ENCODE measurements around the gene SLC39A12.
"Not testable (repeated sequence)": the region's sequence is repeated elsewhere in the genome, so short reads cannot be mapped to it uniquely, and the experiment has no call there.

The SLC39A12 gene

DNA sequence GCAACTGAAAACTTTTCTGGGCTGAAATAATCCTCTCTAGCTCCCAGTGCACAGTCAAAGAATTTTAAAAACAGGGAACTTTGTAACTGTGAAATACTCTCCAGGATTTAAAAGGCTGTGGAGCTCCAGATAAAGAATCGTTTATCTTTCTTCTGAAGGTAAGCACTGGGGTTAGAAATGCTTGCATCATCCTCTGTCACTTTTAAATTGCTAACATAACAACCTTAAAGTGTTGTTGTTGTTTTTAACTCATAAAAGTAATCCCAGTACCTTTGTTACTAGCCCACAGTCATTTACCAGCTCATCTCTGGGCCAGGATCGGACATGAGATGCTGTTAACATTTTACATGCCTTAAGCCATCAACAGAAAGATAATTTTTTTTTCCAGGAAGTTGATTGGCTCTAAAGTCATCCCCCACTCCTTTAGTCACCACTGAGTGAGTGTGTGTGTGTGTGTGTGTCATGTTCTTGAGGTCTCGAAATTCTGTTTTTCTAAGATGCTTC lies at the start of gene SLC39A12:
Gene SLC39A12, plus strand, starts transcription at position 51 of the 504 bp plus-strand sequence. CDS start 1,359 bp downstream, outside the sequence.
- no peak for ATAC-seq

DNA sequence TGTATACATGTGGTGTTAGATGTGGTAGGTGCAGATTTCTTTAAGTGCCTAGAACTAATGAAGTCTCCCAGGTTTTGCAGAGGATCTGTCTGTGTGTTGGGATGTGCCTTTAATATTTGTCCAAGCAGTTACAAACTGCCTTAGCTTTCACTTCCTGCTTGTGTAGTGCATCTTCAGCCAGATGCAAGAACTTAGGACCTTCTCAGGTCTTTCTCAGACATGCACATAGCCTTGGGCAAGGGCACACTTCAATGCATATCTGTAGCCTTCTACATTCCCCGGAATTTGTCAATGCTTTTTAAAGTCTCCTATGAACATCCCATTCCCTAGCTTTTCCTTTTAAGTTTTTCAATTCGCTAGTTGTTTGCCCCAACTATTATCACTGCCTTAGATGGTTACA lies 47.2 kb upstream of the SLC39A12 start:
- ATAC-seq: no peak

- ATAC-seq: no peak
Observed at GRCh38 chr10:17905491-17905890, 46.2 kb upstream of the SLC39A12 start.

DNA sequence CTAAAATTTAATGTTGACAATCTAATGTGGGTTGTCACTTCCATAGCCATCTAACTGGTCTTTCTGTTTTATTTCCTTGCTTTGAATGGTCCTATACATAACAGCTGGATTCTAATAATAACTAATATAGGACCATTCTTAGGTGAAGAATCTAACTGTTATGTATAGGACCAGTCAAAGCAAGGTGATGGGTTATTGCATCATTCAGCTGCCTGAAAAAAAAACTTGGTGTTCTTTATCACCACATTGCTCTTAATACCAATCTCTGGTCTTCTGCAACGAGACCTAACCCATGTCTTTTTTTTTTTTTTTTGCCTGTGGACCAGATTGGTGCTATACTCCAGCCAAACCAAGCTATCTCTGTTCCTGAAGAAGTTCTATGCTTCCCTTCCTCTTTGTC lies 45.7 kb upstream of the SLC39A12 start:
- ATAC-seq: no peak

DNA sequence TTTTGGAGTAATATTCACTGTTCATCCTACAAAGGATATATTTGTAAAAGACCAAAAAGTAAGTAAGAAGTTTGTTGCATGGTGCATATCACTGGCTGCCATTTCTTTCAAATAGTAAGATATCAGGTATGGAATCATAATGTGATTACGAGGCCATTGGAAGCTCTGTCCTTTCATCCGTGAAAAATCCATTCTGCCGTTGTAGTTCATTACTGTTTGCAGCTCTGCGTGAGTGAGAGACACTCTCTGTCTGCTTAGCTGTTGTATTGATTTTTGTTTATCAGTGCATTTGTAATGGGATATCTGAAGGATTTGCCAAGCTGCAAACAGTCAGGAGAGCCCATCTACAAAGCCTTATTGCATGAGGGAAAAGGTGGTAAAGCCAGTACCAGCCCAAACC lies 44.1 kb upstream of the SLC39A12 start:
- ATAC-seq: no peak

GRCh38 chr10:17910125-17910789 lies 41.5 kb upstream of the SLC39A12 start:
- ATAC-seq: no peak

DNA sequence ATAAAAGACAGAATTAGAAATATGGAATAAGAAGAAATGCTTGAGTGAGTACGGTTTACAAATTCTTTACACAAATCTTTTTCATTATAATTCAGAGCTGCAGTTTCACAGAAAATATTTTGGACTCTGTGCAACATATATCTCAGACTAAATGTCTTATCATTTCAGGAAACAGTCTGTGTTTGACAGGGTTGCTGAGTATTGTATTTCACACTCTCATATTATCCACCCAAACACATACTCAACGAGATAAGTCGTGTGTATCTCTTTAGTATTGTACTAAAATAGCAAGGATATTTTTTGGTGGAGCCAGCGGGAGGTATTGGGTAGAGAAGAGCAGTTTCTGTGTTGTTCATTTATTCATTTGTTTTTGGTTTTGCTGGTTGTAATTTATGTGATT lies 39.0 kb upstream of the SLC39A12 start:
- no peak for ATAC-seq

GRCh38 chr10:17913604-17914003 lies 38.1 kb upstream of the SLC39A12 start:
- no peak for ATAC-seq

DNA sequence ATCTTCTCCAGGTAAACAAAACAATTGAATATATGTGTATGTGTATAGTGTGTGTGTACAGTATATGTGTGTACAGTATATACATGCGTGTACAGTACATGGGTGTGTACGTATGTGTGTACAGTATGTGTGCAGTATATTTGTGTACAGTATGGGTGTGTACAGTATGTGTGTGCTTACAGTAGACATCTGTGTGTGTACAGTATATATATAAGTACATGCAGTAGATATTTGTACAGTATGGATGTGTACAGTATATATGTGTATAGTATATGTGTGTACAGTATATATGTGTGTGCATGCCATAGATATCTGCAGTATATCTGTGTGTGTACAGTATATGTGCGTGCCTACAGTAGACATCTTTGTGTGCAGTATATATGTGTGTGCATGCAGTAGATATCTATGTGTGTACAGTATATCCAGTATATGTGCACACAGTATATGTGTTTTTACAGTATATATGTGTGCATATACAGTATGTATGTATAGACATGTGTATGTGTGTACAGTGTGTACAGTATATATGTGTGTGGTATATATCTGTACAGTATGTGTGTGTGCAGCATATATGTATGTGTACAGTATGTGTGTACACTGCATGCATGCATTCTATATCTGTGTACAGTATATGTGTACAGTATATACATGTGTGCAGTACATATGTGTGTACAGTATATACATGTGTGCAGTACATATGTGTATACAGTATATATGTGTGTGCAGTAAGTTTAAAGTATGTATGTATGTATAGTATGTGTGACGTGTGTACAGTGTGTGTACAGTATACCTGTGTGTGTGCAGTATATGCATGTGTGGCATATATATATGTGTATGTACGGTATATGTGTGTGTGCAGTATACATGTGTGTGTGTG lies 37.3 kb upstream of the SLC39A12 start:
- no peak for ATAC-seq

- ATAC-seq: no peak
Observed at GRCh38 chr10:17915181-17915580, 36.5 kb upstream of the SLC39A12 start.

DNA sequence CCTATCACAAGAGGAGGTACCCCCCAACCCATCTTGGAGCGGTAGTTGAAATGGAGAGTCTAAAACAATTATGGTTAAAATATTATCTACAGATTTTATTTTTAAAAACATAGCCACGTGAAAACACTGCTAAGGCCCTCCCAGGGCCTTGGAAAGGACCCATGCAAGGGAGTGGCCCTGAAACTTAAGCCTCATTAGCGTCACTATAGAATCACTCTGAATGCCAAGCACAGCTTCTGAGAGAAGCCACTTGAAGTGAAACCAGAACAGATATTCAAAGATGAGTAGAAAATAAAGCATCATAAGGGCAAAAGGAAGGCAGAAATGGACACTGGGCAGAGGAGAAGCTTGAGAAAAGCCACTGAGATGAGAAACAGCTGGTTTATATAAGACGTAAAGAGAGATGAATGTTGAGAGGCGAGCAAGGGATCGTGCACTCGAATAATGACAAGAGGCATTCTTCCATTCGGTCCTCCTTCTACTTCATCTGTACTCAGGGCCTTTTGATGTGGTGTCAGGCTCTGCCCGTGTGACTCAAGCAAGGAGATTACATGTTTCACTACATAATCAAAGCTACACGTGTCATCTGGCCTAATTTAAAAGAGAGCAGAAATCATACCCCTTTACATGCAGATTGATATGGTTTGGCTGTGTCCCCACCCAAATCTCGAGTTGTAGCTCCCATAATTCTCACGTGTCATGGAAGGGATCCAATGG lies 33.4 kb upstream of the SLC39A12 start:
- ATAC-seq: peak in 1 of 2 donors; percentile 36

GRCh38 chr10:17921378-17921777 lies 30.3 kb upstream of the SLC39A12 start:
- no peak for ATAC-seq

DNA sequence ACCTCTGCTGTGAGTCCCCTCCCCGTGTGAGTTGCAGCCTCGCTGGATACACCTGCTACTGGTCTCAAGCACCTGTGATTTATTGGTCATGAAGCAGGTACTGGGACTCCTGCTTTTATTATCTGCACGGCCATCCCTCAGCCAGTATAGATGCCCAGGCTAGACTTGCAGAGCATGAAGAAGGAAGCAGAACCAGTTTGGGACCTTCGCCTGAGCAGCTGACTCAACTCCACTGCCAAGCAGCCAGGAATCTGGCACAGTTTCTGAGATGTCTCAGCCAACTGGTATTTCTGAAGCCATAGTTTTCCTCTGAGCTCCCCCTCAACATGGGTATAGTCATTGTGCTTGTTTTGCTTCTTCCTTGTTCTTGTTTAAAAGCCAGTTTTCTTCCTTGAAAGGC lies 28.0 kb upstream of the SLC39A12 start:
- ATAC-seq: no peak

DNA sequence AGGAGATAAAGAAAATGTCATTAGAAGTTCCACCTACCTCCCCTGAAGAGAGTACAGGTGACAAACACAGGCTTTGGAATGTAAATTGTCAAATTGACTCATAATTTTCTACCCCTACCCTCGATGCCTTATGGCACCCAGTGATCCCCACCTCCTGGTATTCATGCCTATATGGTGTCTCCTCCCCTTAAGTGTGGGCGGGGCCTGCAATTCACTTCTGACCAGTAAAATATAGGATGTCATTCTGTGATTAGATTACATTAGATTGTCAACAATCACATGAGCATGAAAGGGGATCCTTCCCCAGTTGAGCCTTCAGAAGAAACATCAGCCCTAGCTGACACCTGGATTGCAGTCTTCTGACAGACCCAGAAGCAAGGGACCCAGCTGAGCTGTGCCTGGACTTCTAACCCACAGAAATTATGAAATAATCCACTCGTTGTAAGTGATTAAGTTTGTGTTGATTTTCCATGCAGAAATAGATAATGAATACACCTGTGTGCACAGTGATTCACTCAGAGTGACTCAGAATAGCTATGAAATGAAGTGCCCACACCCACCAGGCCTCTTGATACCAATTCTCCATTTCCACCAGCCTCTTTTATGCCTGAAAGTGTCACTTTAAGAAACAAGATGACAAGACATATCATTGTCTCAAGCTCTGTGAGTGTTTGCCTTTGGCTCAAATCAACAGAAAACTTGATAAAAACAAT lies 8.5 kb upstream of the SLC39A12 start:
- ATAC-seq: no peak

- ATAC-seq: not testable (repeated sequence)
Observed at GRCh38 chr10:17950269-17950668, 1.4 kb upstream of the SLC39A12 start.

- ATAC-seq: no peak
Observed at GRCh38 chr10:17950726-17951125, 992 bp upstream of the SLC39A12 start.

DNA sequence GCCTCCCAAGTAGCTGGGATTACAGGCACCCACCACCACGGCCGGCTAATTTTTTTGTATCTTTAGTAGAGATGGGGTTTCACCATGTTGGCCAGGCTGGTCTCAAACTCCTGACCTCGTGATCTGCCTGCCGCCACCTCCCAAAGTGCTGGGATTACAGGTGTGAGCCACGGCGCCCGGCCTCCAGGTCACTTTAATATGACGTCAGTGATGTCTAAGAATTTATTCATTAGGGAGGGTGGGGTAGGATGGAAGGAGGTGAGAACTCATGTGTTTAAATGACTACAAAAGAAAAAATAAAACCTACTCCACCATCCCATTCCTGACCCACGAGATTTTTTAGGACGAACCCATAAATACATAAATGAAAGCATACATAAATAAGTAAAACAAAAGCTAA lies 2.7 kb downstream of the SLC39A12 start:
- ATAC-seq: not testable (repeated sequence)

- no peak for ATAC-seq
Observed at GRCh38 chr10:17954861-17955260, 3.1 kb downstream of the SLC39A12 start.

DNA sequence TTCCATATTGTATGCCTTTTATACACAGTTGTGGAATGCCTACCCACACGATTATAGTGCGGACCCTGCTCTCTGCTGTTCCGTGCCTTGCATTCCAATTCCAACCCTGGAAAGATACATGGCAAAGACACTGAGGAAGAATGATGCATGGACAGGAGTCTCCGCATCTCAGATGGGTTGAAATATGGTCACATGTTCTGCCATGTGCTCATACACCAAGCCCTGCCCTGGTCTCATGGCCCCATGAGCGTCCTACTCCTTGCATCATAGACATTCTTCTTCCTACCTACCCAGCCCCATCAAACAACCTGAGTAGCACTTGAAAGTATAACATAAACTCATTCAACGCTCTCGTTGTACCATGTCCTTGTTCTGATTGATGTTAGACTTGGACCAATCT lies 6.3 kb downstream of the SLC39A12 start:
- ATAC-seq: no peak

- ATAC-seq: no peak
Observed at GRCh38 chr10:17959870-17960269, 8.2 kb downstream of the SLC39A12 start.

DNA sequence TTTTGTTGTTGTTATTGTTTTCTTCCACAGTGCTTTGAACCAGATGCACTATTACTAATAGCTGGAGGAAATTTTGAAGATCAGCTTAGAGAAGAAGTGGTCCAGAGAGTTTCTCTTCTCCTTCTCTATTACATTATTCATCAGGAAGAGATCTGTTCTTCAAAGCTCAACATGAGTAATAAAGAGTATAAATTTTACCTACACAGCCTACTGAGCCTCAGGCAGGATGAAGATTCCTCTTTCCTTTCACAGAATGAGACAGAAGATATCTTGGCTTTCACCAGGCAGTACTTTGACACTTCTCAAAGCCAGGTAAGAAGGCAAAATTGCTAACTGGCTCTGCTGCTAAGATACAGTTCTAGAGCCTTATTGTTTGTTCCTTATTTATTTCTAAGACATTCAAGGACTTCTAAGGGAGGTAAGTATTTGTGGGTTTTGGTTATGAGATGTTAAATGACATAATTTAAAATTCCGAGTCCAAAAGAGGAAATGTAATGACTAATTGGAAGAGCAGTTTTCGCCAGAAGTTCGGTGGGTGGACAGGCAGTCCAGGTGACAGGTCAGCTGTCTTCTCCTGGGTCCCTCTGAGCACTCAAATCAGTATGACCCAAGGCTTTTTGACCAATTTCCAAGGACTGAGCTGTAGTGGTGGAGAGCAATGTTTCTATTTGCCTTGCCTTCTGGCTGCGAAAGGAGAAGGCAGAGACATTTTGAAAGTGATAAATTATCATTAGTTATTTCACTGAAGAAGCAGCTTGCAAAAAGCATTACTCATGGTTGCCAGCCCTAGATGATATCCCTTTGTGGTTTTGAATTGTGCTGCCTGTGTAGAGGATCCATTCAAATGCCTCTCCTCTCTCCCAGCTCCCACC lies 10.1 kb downstream of the SLC39A12 start:
- no peak for ATAC-seq

- ATAC-seq: no peak
Observed at GRCh38 chr10:17963431-17963830, 11.7 kb downstream of the SLC39A12 start.

Measured in activated CD4-positive, CD25-positive, alpha-beta regulatory T cell treated with anti-CD3 and anti-CD28 coated beads, Interleukin-2, amount 50 U/mL, for 24 hours (primary cell).